HG02943 (cell line): ENCODE results near the gene RPL29.

Experiments used
- ATAC-seq: cut with Tn5 transposase; IDR thresholded peaks from one replicate; pipeline ENCODE4 v1.9.1; 2021; ENCODE audit warnings: mild to moderate bottlenecking, low read depth, moderate library complexity; ENCODE audit not compliant: unreplicated experiment

The RPL29 gene

GRCh38 chr3:52028572-52028971 is 32.9 kb upstream of the RPL29 start:
- no peak for ATAC-seq

- ATAC-seq, result no peak
Measured at GRCh38 chr3:52026041-52026440, 30.3 kb upstream of the RPL29 start.

GRCh38 chr3:52025453-52025852 is 29.8 kb upstream of the RPL29 start:
- no peak for ATAC-seq

DNA sequence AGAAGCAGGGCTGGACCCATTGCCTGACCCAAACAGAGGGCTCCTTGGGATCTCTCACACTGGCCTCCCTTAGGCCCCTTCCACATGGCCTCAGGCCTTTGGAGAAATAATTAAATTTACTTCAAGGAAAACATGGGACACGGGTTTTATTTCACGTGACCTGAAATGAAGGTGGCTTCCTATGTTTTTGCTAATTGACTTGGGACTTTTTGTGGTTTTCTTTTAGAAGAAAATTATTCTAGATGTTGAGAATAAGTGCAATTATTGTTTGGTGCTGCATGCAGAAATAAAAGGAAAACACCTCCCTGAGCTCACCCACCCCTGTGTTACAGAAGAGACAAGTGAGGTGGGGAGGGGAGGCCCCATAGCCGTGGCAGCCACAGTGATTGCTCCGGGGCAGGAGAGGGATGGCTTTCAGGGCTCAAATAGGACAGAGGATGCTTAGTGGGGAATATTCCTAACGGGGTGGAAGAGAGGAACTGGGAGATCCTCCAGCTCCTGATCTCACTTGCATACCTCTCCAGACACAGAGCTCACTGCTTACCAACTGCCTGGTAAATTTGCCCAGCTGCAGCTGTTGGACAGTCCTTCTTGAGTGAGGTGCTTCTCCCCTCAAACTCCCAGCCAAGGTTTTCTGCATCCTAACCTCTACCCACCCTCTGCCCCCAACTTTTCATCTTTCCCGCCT is 29.2 kb upstream of the RPL29 start:
- ATAC-seq, result no peak

DNA sequence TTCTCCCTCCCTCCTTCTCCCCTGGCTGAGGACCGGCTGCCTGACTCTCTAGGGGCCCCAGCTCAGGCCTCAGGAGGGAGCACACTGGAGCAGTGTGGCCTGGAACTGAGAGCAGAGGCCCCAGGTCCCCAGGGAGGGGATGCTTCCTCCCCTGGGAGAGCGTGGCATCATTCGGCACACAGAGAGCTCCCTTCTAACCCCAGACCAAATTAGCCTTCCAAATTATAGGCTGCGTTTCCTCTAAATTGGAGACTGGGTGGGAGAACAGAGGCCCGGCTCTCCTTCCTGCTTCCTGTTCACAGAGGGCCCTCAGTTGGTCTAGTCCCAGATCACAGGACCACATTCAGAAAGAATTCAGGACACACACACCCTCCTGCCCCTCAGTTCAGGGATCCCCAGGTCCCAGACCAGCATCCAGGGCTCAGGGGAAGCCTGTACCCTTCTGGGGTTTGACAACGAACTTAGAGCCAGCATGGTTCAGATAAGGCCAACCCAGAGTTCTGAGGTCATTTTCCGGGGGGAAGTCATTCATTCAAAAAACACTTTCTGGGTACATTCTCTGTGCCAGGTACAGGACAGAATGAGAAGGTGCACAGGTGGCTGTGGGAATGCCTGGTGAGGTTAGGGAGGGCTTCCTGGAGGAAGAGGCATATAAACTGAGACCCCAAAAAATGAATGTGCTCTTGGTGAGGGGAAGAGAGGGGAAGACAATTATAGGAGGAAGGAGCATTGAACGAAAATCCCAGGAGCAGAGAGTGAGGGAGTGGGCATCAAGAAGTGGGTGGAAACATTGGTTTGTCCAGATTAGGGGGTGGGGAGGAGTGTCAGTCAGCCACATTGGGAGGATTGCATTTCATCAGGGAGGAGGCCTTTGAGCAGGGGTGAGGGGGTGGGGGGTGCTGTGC is 28.4 kb upstream of the RPL29 start:
- ATAC-seq, result no peak

DNA sequence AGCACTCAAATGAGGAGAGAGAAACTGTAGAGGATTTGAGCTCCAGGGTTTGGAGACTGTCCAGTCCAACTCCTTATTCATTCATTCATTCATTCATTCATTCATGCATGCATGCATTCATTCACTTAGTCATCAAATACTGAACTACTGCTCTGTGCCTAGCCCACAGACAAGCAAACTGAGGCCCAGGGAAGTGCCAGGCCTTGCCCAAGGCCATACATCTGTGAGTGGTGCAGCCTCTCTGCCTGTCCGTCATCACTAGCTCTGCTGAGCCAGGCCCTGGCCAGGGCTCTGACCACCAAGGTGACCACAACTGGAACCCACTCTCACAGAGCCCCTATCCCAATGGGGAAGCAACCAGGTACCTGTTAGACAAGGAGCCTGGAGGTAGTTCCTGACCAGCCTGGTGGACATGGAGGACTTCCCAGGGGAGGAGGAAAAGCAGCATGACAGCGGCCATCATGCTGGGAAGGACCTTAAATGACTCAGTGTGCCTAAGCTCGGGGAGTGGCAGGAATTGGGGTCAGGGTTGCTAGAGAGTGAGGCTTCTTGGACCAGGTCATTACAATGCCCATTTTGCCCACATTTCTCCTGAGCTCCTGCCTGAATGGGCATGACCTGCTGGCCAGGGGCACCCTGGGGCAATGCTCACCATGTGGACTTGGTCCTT is 27.5 kb upstream of the RPL29 start:
- no peak for ATAC-seq

GRCh38 chr3:52022323-52023100 is 26.8 kb upstream of the RPL29 start:
- ATAC-seq, result no peak

DNA sequence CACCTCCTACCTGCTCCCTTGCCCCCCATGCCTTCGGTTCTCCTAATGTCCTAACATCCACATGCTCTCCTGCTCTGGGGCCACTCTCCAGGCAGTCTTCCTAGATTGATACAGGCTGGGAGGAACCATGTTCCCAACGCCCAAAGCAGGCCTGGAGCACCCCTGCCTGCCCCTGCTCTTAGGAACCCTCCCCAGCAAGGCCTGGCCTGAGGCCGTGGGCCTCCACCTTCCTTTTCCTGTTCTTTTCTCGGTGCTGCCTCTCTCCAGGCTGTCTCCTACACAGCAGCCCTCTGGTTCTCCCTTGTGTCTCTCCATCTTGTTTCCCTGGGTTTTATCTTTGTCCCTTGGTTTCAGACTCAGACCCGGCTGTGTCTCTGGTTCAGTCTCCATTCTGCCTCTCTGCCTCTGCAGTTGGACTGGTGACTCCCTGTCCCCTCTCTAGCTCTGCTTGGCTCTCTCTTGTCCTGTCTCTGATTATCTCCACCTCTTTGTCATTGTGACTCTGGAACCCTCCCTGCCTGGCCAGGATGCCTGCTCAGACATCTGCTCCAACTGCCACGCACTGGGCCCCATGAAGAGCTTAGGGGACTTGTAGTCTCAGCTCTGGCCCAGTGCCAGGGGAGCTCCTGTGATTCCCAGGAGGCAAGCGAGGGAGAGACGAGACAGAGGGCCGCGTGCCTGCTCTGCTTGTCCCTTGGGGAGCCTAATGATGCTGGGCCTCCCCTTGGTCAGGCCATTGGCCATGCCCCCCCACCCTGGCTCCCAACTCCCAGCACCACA is 26.0 kb upstream of the RPL29 start:
- no peak for ATAC-seq

GRCh38 chr3:52020796-52021195 is 25.1 kb upstream of the RPL29 start:
- no peak for ATAC-seq

DNA sequence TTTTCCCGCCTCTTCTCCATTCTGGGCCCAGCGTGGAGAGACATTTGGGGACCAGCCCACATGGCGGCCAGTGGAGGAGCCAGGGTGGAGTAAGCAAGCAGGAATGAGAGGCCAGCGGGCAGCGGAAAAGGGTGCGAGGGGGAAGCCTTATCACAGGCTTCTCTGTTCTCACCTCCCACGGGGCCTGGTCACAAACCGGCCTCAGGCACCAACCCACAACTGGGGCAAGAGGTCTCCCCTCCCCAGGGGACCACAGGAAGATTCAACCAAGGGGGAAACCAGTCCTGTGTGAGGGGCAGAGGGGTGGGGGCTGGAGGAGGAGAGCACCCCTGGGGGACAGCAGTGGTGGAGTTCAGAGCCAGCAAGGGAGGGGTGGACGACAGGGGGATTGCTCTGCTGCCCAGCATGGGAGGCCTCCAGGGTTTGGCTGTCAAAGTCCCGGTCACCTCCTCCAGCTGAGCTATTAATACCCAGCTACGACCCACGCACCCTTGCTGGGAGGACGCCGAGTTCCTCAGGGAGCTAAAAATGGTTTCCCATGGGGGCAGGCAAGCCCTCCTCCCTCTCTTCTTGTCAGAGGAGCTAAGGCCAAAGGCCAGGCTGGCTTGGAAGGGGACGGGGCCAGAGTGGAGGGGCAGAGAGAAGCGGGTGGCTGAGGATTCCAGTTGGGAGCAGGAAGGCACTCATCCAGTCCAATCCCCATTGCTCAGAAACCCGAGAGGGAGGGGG is 23.8 kb upstream of the RPL29 start:
- no peak for ATAC-seq

GRCh38 chr3:52018319-52019000 is 22.8 kb upstream of the RPL29 start:
- no peak for ATAC-seq

- ATAC-seq, result no peak
Measured at GRCh38 chr3:52017586-52017985, 21.9 kb upstream of the RPL29 start.

DNA sequence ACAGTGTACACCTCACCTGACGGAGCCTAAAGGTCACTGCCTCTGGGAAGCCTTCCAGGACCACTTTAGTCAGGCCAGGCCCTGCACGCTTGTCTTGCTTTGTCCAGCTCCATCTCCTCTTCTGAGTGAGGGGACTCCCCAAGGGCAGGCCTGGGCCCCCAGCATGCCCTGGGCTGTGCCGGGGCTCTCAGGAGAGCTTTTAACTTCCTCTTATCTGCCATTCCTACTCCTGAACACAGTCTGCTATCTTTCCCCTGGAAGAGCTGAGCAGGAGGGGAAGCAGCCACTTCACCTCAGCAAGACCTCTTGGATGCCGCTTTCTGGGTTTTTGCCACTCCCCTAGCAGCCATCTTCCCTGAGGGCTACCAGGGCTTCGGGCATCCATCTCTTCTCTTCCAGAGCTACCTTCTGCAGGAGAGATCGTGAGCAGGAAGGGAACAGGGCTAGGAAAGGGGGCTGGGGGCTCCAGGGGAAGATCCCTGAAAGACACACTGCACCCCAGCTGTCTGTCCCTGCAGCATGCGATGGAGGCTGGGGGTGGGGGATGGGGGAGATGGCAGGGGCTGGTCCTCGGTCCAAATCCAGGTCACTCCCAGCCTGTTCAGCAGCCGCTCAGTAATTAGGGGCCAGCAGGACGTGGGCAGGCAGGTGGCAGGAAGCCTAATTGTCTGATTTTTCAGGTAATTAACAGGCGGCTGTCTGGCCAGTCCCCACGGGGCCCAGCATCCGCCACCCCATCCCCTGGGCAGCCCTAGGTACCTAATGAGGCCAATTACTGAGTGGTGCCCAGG is 19.9 kb upstream of the RPL29 start:
- no peak for ATAC-seq

DNA sequence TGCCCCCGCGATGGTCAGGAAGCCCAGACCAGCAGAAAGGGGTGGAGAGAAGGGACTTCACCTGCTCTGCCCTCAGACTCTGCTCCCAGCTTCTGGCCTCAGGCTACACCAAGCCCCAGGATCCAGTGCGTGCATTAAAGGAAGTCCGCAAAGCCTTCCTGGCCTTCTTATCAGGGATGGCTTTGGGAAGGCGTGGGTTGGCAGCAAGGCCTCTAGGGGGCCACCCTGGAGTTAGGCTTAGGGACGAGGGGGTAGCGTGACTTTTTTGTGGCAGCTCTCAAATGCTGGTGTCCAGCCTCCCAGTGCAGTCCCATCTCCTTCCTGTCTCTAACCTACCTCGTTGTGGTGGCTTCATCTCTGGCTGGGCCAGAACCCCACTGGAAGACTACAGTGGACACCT is 18.9 kb upstream of the RPL29 start:
- no peak for ATAC-seq

GRCh38 chr3:52013802-52014598 is 18.3 kb upstream of the RPL29 start:
- ATAC-seq, result no peak

GRCh38 chr3:52012699-52013098 is 17.0 kb upstream of the RPL29 start:
- no peak for ATAC-seq

- ATAC-seq, result no peak
Measured at GRCh38 chr3:52010431-52010830, 14.7 kb upstream of the RPL29 start.
